Esophagus muscularis mucosa (tissue), 3 donors: ENCODE measurements around the gene NELL1.

Source experiments
- CTCF ChIP-seq, 3 experiments: fragments of 200-600 bp in 2 of 3; fragments of 450-650 bp in 1 of 3; sonication (generic) in 2 of 3; IDR thresholded peaks; one replicate each; pipeline ENCODE4 v1.5.1; 2017 to 2019; ENCODE audit warnings: antibody characterized with exemption in 3 of 3, mild to moderate bottlenecking in 2 of 3, moderate library complexity in 1 of 3
- POLR2AphosphoS5 ChIP-seq, 2 donors: sonication (generic); formaldehyde crosslinking; IDR thresholded peaks; one replicate each; pipeline ENCODE4 v1.6.1; 2017; ENCODE audit warnings: antibody characterized with exemption in 2 of 2

- TF ChIP-seq CTCF (IDR thresholded peaks at IDR 0.05) (no peak), POLR2AphosphoS5 (IDR thresholded peaks at IDR 0.05) (no peak)
These were observed 883.5 kb downstream of the NELL1 start for GRCh38 chr11:21552911-21553310.
